Measurements from ENCODE around the gene ERO1B.
"Not testable (repeated sequence)": the region's sequence is repeated elsewhere in the genome, so short reads cannot be mapped to it uniquely, and the experiment has no call there.

Gene ERO1B

GRCh38 chr1:236281654-236282424 is at the start of gene ERO1B:
Gene ERO1B (minus strand): TSS chr1:236281958. CDS start chr1:236281783, 175 bp downstream.
- H3K27ac ChIP-seq, result peak within 1 kb of the TSS; percentile 69
- TF ChIP-seq CTCF (conservative IDR thresholded peaks at IDR 0.05), result no peak

- H3K27ac ChIP-seq, result not testable (repeated sequence)
Measured at GRCh38 chr1:236331412-236331811, 49.7 kb upstream of the ERO1B start.

GRCh38 chr1:236326432-236326831 is 44.7 kb upstream of the ERO1B start:
- no peak overlapping the region for H3K27ac ChIP-seq
- TF ChIP-seq CTCF (conservative IDR thresholded peaks at IDR 0.05), result no peak

- H3K27ac ChIP-seq, result no peak overlapping the region
- TF ChIP-seq CTCF (conservative IDR thresholded peaks at IDR 0.05), result no peak
Measured at GRCh38 chr1:236325567-236325966, 43.8 kb upstream of the ERO1B start.

- no peak for TF ChIP-seq CTCF (conservative IDR thresholded peaks at IDR 0.05)
- no peak overlapping the region for H3K27ac ChIP-seq
Measured at GRCh38 chr1:236323819-236324411, 42.2 kb upstream of the ERO1B start.

- no peak overlapping the region for H3K27ac ChIP-seq
- no peak for TF ChIP-seq CTCF (conservative IDR thresholded peaks at IDR 0.05)
Measured at GRCh38 chr1:236322566-236323409, 41.0 kb upstream of the ERO1B start.

GRCh38 chr1:236321101-236321500 is 39.3 kb upstream of the ERO1B start:
- H3K27ac ChIP-seq, result peak overlapping the region; percentile 86
- TF ChIP-seq CTCF (conservative IDR thresholded peaks at IDR 0.05), result no peak
